ENCODE measurements around the gene UNKL. TPM values are rescaled to one million over a fixed set of nuclear protein-coding genes. Genes with fewer than 3 reads are reported as not detected.
A peak's percentile ranks its signal among the peaks of the same experiment; 100 is the strongest.

Gene UNKL
- total RNA-seq, 1 experiment from 2014 or later: 112 TPM

- intact Hi-C loops (cut with micrococcal nuclease; ENCODE audit: unreplicated experiment): no loop called here
- peak in 1 of 2 experiments; percentile 35 for DNase-seq
- Histone ChIP-seq H3F3A (ENCODE audit: insufficient read depth, low read depth) (peaks cover 17% of the 10 kb centered on the region), H3K36me3 (ENCODE audit: low read depth) (no peaks in the 10 kb centered on the region), H3K27ac (no peak overlapping the region; the same call in 1 of the 2 replicates), H3K27me3 (ENCODE audit: insufficient read depth, low read depth) (no peaks in the 10 kb centered on the region), H3K4me3 (peak overlapping the region; percentile 80), H3K4me2 (peak overlapping the region; percentile 99), H3K9me2 (ENCODE audit: insufficient read depth) (no peaks in the 10 kb centered on the region), H4K20me1 (ENCODE audit: insufficient read depth) (peaks cover 16% of the 10 kb centered on the region; the same call in 1 of the 2 replicates), H3K9me3 (ENCODE audit: insufficient read depth, low read depth) (no peaks in the 10 kb centered on the region), H3K79me2 (ENCODE audit: low read depth) (peaks cover 45% of the 10 kb centered on the region), H2AFZ (no peak overlapping the region), H3K4me1 (replicated peaks; ENCODE audit: insufficient read depth) (peaks cover 21% of the 10 kb centered on the region)
- POLR2A ChIA-PET (ENCODE audit: unreplicated experiment): no interaction called here
- no TSS peak for BruUV-seq (replicated peaks)
- no peak for TF ChIP-seq EZH2 (IDR thresholded peaks at IDR 0.05; ENCODE audit: low read depth)
- no peak for TF ChIP-seq CTCF (conservative IDR thresholded peaks at IDR 0.05)
- CTCF ChIA-PET: no interaction called here
These were observed 37.0 kb downstream of the UNKL start for GRCh38 chr16:1377406-1378010.

GRCh38 chr16:1375741-1376410, 38.6 kb downstream of the UNKL start:
- H3K27me3 ChIP-seq (ENCODE audit: insufficient read depth, low read depth): no peaks in the 10 kb centered on the region
- no peak overlapping the region for H3K27ac ChIP-seq
- no peak overlapping the region for H3K4me3 ChIP-seq
- peaks cover 21% of the 10 kb centered on the region for H3K4me1 ChIP-seq (replicated peaks; ENCODE audit: insufficient read depth)
- peaks cover 45% of the 10 kb centered on the region for H3K79me2 ChIP-seq (ENCODE audit: low read depth)
- ChIA-PET CTCF (no interaction called here), POLR2A (ENCODE audit: unreplicated experiment) (no interaction called here)
- H3K36me3 ChIP-seq (ENCODE audit: low read depth): no peaks in the 10 kb centered on the region
- TF ChIP-seq EZH2 (IDR thresholded peaks at IDR 0.05; ENCODE audit: low read depth) (no peak), CTCF (conservative IDR thresholded peaks at IDR 0.05) (no peak)
- H3K4me2 ChIP-seq: no peak overlapping the region
- no peak for DNase-seq
- peaks cover 7% of the 10 kb centered on the region for H3F3A ChIP-seq (ENCODE audit: insufficient read depth, low read depth)
- no peaks in the 10 kb centered on the region for H3K9me2 ChIP-seq (ENCODE audit: insufficient read depth)
- intact Hi-C loops (cut with micrococcal nuclease; ENCODE audit: unreplicated experiment): no loop called here
- no peak overlapping the region for H2AFZ ChIP-seq
- H4K20me1 ChIP-seq (ENCODE audit: insufficient read depth): peaks cover 16% of the 10 kb centered on the region; the same call in 1 of the 2 replicates
- no peaks in the 10 kb centered on the region for H3K9me3 ChIP-seq (ENCODE audit: insufficient read depth, low read depth)
- BruUV-seq (replicated peaks): no TSS peak

GRCh38 chr16:1375298-1375640, 39.2 kb downstream of the UNKL start:
- peaks cover 16% of the 10 kb centered on the region; the same call in 1 of the 2 replicates for H4K20me1 ChIP-seq (ENCODE audit: insufficient read depth)
- no peak overlapping the region for H3K4me2 ChIP-seq
- H2AFZ ChIP-seq: no peak overlapping the region
- TF ChIP-seq EZH2 (IDR thresholded peaks at IDR 0.05; ENCODE audit: low read depth) (no peak), CTCF (conservative IDR thresholded peaks at IDR 0.05) (no peak)
- CTCF ChIA-PET: no interaction called here
- no peak for DNase-seq
- no peaks in the 10 kb centered on the region for H3K27me3 ChIP-seq (ENCODE audit: insufficient read depth, low read depth)
- H3K4me3 ChIP-seq: no peak overlapping the region
- no peaks in the 10 kb centered on the region for H3K36me3 ChIP-seq (ENCODE audit: low read depth)
- peaks cover 20% of the 10 kb centered on the region for H3K4me1 ChIP-seq (replicated peaks; ENCODE audit: insufficient read depth)
- intact Hi-C loops (cut with micrococcal nuclease; ENCODE audit: unreplicated experiment): no loop called here
- H3F3A ChIP-seq (ENCODE audit: insufficient read depth, low read depth): peaks cover 4% of the 10 kb centered on the region
- no TSS peak for BruUV-seq (replicated peaks)
- no peaks in the 10 kb centered on the region for H3K9me2 ChIP-seq (ENCODE audit: insufficient read depth)
- H3K79me2 ChIP-seq (ENCODE audit: low read depth): peaks cover 45% of the 10 kb centered on the region
- no peak overlapping the region for H3K27ac ChIP-seq
- no peaks in the 10 kb centered on the region for H3K9me3 ChIP-seq (ENCODE audit: insufficient read depth, low read depth)
- POLR2A ChIA-PET (ENCODE audit: unreplicated experiment): no interaction called here

All from PC-9 (cell line).